Mucosa of rectum (tissue), 2 donors: ENCODE measurements around the gene TNS1.
"Not testable (repeated sequence)": the region's sequence is repeated elsewhere in the genome, so short reads cannot be mapped to it uniquely, and the experiment has no call there.

Experiments
- H3K27ac ChIP-seq, 2 donors: one replicate each; pipeline ENCODE4 v1.7.0; 2013; ENCODE audit warnings: inconsistent platforms in 2 of 2, low read depth in 2 of 2, low read length in 2 of 2
- H3K27me3 ChIP-seq, 2 donors: one replicate each; pipeline ENCODE4 v1.7.0; 2013; ENCODE audit warnings: low read length in 2 of 2; ENCODE audit not compliant: control insufficient read depth in 2 of 2, insufficient read depth in 2 of 2
- H3K36me3 ChIP-seq, 2 donors: one replicate each; pipeline ENCODE4 v1.7.0; 2013; ENCODE audit warnings: low read length in 2 of 2; ENCODE audit not compliant: control insufficient read depth in 2 of 2, insufficient read depth in 2 of 2
- H3K4me1 ChIP-seq, 2 donors: one replicate each; pipeline ENCODE4 v1.7.0; 2013; ENCODE audit warnings: low read length in 2 of 2, mild to moderate bottlenecking in 1 of 2; ENCODE audit not compliant: control insufficient read depth in 2 of 2, insufficient read depth in 2 of 2
- H3K4me3 ChIP-seq, 2 donors: one replicate each; pipeline ENCODE4 v1.7.0; 2013; ENCODE audit warnings: low read length in 2 of 2
- H3K9ac ChIP-seq, 2 donors: one replicate each; pipeline ENCODE4 v1.7.0; 2013; ENCODE audit warnings: low read length in 2 of 2, low read depth in 1 of 2, mild to moderate bottlenecking in 1 of 2
- H3K9me3 ChIP-seq, 2 donors: one replicate each; pipeline ENCODE4 v1.7.0; 2013; ENCODE audit warnings: low read length in 2 of 2; ENCODE audit not compliant: control insufficient read depth in 2 of 2
- donor health status: healthy.
- donor health status: Normal muscosa, but diverticular disease.

Gene TNS1

DNA sequence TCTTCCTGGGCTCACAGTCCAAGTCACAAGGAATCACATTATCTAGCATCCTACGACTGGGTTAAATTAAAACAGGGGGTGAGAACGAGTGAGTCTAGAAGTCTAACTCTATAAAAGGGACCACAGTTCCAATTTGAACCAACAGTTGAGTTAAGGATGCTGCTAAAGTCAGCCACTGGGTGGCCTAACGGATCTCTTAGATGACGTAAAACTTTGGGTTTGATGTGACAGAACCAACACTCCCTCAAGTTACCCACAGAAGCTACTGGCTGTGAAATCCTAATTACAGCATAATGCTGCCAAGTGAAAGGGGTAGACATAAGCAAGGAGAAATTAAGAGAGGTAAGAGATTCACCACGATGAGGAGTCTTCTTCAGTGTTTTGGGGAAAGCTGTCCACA, 33.6 kb upstream of the TNS1 start:
- Histone ChIP-seq H3K4me1 (no peaks in the 10 kb centered on the region), H3K36me3 (no peaks in the 10 kb centered on the region), H3K9ac (no peak overlapping the region), H3K27ac (no peak overlapping the region), H3K4me3 (no peak overlapping the region), H3K27me3 (peaks cover 0 to 13% of the 10 kb centered on the region in 2 donors), H3K9me3 (no peaks in the 10 kb centered on the region)

DNA sequence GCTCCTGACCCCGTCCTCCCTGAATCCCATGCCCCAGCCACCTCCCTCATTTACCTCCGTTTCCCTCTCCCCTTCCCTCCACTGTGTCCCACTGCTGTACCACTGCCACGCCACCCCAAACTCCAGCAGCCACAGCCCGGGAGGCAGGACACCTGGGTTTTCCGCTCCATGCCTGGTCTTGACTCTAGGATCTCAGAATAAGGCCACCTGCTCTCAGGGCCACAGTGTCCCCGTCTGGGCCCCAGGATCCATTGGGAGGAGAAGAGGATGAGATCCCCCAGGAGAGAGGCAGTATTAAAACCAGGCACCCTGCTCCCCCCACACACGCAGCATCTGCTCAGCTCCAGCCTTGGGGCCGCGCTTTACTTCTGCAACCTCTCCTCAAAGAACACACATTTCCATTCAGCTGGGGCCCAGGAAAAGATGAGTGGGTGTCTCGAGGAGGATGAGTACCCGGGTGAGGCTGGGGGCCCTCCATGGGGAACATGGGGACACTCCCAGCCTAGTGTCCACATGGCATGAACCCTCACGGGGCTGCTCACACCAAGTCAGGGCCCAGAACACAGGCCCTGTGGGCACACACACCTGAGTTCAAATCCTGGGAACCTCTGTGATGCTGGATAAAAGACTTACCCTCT, 32.8 kb upstream of the TNS1 start:
- no peaks in the 10 kb centered on the region for H3K9me3 ChIP-seq
- no peak overlapping the region for H3K9ac ChIP-seq
- no peak overlapping the region for H3K4me3 ChIP-seq

DNA sequence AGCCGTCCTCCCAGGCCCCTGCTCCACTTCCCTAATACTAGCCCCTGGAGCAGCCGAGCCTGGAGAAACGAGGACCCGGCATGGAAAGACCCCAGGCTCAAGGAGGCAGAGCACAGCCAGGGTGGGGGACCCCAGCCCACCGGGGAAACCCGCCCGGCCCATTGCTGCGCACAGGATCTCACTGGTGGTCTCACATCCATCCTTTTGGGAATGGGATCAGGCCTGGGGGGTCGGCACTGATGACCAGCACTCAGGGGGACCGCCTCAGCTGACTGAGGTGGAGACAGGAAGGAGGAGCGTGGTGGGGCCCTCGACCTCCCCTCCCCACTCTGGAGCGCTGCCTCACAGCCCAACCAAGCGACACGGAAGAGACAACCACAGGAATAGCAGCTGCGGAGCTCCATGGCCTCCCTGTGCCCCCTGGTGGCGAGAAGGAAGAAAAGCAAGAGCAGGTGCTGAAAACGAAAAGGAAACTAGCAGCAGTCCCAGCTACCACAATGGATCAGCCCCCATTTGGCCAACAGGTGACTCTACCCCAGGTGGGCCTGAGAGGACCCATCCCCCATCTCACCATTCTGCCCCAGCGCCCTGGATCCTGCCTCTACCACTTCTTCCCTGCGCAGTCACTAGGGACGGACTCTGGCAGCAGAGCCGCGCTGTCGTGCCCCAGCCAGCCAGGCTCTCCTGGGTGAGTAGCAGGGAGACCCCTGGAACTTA, 31.9 kb upstream of the TNS1 start:
- H3K4me1 ChIP-seq, H3K27ac ChIP-seq, H3K27me3 ChIP-seq, H3K9me3 ChIP-seq, H3K36me3 ChIP-seq: not testable (repeated sequence)
- H3K4me3 ChIP-seq = peak overlapping the region; percentile 38 to 44
- H3K9ac ChIP-seq = peak overlapping the region in 1 of 2 donors; percentile 36

More for the DNA sequence above, 32.8 kb upstream of the TNS1 start:
- Histone ChIP-seq H3K27ac (no peak overlapping the region), H3K27me3 (peaks cover 0 to 13% of the 10 kb centered on the region in 2 donors), H3K36me3 (no peaks in the 10 kb centered on the region), H3K4me1 (no peaks in the 10 kb centered on the region)

DNA sequence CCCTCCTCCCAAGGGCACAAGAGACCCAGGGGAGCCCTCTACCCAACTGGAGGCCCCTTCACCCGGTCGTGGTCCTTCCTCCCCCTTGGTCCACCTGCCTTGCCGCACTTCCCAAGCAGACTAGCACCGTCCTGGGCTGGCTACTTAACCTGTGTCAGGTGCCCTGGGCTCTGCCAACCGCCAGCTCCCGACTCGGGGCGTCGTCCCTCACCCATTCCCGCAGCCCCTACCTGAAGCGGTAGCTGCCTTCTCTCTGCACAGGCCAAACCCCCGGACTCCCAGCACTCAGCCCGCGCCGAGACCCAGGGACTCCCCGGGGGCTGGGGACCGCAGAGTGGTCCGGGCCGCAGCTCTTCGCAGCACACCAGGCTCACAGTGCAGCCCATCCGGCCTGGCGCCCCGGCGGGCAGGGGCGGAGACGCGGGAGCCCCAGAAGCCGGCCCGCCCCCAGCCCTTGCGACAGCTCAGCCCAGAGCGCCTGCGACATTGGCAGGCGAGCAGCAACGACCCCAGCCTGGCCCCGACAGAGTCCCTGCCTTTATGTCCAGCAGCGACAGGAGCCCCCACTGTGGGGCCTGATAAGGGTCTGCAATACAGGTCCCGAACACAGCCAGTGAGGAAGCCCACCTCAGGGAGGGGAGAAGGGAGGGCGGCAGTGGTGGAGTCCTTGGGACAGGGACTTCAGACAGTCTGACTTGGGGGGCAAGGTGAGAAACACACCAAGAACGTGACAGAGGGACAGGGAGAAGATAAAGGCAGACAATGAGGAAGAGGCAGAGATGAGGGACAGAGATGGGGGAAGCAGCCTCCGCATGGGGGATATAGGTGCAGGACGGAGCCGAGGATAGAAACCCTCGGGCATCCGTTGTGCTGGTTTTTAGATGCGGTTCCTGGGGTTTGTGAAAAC, 31.0 kb upstream of the TNS1 start:
- no peaks in the 10 kb centered on the region for H3K36me3 ChIP-seq
- no peaks in the 10 kb centered on the region for H3K4me1 ChIP-seq
- peak overlapping the region in 1 of 2 donors; percentile 44 for H3K4me3 ChIP-seq
- H3K27ac ChIP-seq = no peak overlapping the region
- peak overlapping the region in 1 of 2 donors; percentile 36 for H3K9ac ChIP-seq
- H3K9me3 ChIP-seq = no peaks in the 10 kb centered on the region
- H3K27me3 ChIP-seq = peaks cover 0 to 7% of the 10 kb centered on the region in 2 donors

DNA sequence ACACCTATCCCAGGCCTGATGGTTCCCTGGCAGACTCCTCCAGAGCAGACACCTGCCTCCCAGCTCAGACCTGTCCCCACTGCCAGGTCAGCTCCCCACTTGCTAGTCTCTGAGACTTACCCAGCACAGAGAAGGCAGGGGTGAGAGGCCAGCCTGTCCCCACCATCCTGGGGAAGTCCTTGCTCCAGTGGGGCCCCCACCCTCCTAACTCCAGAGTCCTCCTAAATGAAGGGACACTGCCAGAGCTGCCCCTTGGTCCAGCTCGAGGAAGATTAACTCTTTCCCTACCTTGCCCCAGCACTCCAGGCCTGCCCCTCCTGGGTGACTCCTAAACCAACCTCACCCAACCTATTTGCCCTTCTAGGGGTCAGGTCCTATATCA, 30.4 kb upstream of the TNS1 start:
- Histone ChIP-seq H3K27me3 (peaks cover 0 to 7% of the 10 kb centered on the region in 2 donors), H3K9ac (no peak overlapping the region), H3K4me3 (no peak overlapping the region), H3K27ac (no peak overlapping the region), H3K36me3 (no peaks in the 10 kb centered on the region), H3K9me3 (no peaks in the 10 kb centered on the region), H3K4me1 (no peaks in the 10 kb centered on the region)

DNA sequence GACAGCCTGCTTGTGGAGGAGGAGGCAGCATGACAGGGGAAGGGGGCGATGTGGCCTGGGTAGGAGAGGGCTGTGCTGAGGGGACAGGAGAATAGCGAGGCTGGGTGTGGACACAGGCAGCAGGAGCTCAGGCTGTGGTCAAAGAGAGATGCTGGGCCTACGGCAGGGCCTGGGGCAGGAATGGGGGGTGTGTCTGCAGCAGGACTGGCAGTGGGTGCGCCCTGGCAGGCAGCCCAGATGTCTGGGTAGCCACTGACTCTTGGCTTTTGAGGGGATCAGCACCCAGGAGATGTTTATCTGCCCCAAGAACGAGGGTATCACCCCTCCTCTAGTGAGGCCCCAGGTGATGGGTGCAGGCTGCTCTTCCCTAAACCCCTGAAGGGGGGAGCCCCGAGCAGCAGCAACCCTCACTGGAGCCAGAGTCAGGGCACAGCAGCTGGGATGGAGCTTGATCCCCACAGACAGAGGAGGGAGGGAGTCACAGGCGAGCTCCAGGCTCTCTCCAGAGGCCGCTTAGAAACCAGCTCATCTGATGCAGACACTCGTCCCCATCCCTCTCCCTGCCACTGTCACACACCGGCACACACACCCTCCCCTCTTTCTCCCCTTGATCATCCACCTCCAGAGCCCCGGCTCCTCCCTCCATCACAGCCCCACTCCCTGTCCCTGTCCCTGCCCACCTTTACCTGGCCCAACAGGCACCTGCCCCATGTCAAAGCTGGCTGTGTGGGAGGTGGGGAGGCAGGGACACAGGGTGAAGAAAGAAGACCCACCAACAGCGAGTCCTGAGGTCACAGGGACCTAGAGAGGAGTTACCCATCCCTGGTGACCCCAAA, 29.8 kb upstream of the TNS1 start:
- H3K27me3 ChIP-seq = peaks cover 0 to 7% of the 10 kb centered on the region in 2 donors
- no peaks in the 10 kb centered on the region for H3K9me3 ChIP-seq
- no peak overlapping the region for H3K9ac ChIP-seq
- H3K4me1 ChIP-seq = no peaks in the 10 kb centered on the region
- no peak overlapping the region for H3K4me3 ChIP-seq
- no peaks in the 10 kb centered on the region for H3K36me3 ChIP-seq
- H3K27ac ChIP-seq = no peak overlapping the region

DNA sequence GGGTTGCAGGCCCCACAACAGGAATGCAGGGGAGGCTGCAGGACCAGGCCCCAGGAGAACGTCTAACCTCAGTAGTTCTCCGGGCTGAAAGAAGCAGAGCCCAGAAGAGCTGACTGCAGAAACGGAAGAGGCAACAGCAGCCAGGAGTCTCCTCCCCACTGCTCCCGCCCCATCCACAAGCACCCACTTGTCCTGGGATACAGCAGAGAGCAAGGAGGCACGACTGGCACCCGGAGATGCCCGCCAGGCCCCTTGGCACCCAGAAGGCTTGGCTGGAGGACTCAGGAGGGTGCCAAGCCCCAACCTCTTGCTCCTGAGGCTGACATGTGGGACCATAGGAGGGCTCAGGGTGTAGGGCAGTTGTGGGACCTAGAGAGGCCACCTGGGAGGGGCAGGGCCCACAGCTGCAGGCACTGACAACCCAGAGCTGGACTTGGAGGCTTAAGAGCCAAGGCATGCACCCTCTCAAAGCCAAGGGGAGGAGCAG, 29.0 kb upstream of the TNS1 start:
- H3K27ac ChIP-seq = no peak overlapping the region
- peaks cover 0 to 7% of the 10 kb centered on the region in 2 donors for H3K27me3 ChIP-seq
- H3K36me3 ChIP-seq = no peaks in the 10 kb centered on the region
- H3K4me3 ChIP-seq = no peak overlapping the region
- H3K9ac ChIP-seq = no peak overlapping the region
- no peaks in the 10 kb centered on the region for H3K4me1 ChIP-seq
- no peaks in the 10 kb centered on the region for H3K9me3 ChIP-seq

DNA sequence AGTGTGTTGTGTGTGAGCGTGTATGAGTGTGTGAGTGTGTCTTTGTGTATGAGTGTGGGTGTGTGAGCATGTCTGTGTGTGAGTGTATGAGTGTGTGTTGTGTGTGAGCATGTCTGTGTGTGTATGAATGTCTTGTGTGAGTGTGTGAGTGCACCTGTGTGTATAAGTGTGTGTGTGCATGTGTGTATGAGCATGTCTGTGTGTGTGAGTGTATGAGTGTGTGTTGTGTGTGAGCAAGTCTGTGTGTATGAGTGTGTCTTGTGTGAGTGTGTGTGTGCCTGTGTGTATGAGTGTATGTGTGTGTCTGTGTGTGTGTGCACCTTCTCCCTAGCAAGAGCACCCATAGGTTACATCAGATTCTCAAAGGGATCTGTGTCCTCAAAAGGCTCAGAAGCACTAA, 28.5 kb upstream of the TNS1 start:
- Histone ChIP-seq H3K4me3 (no peak overlapping the region), H3K36me3 (no peaks in the 10 kb centered on the region), H3K27me3 (peaks cover 0 to 7% of the 10 kb centered on the region in 2 donors), H3K9ac (no peak overlapping the region), H3K9me3 (no peaks in the 10 kb centered on the region), H3K27ac (no peak overlapping the region), H3K4me1 (no peaks in the 10 kb centered on the region)

DNA sequence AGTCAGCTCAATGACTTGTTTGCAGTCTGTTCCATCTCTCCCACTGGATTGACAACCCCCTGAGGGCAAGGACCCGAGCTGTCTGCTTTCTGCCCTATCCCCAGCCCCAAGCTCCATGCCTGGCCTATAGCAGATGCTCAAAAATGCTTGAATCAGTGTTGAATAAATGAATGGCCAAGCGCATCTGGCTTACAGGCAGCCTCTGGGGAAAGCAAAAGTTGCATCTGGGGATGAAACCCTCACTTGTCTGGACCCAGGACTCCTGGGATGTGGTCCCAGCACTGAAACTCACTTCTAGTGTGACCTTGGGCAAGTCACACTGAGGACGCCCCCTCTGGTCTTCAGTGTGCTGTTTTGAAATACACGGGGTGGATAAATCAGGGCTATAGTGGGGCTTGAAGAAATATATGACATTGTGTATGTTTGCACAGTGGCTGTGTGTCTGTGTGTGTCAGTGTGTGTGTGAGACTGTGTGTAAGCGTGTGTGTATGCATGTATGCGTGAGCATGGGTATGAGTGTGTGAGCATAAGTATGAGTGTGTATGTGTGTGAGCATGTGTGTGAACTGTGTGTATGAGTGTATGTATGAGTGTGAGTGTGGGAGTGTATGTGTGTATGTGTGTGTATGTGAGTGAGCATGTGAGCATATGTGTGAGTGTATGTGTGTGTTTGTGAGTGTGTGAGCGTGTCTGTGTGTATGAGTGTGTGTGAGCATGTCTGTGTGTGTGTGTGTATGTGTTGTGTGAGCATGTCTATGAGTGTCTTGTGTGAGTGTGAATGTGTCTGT, 27.8 kb upstream of the TNS1 start:
- Histone ChIP-seq H3K27ac (no peak overlapping the region), H3K9me3 (no peaks in the 10 kb centered on the region)

More for the DNA sequence above, 27.8 kb upstream of the TNS1 start:
- no peak overlapping the region for H3K9ac ChIP-seq
- no peaks in the 10 kb centered on the region for H3K4me1 ChIP-seq
- H3K4me3 ChIP-seq = no peak overlapping the region
- H3K36me3 ChIP-seq = no peaks in the 10 kb centered on the region
- H3K27me3 ChIP-seq = peaks cover 0 to 7% of the 10 kb centered on the region in 2 donors
